GM23338 (cell line): Measurements from ENCODE around the gene RNF4.

Experiments used
- CTCF ChIP-seq, 2 experiments: fragments of 200-600 bp in 1 of 2; sonication (generic) in 1 of 2; conservative IDR thresholded peaks; 2 replicates each; pipeline versions ENCODE4 v1.5.1 to v1.6.1; 2016 to 2017; ENCODE audit warnings: antibody characterized with exemption in 2 of 2, low read depth in 2 of 2, mild to moderate bottlenecking in 2 of 2, moderate library complexity in 1 of 2
- JUNB ChIP-seq: IDR thresholded peaks from one replicate; pipeline ENCODE4 v1.6.1; 2016; ENCODE audit warnings: antibody characterized with exemption; ENCODE audit not compliant: unreplicated experiment

GRCh38 chr4:2480649-2481048 lies 11.7 kb downstream of the RNF4 start:
- TF ChIP-seq CTCF (conservative IDR thresholded peaks at IDR 0.05; ENCODE audit: low read depth in 2 of 2): no peak
- TF ChIP-seq JUNB: no peak
